Neural progenitor cell (in vitro differentiated cells): ENCODE data around the gene IGFALS. TPM values are rescaled to one million over a fixed set of nuclear protein-coding genes. Genes with fewer than 3 reads are reported as not detected.

Experiments
- DNase-seq: peaks from one replicate; pipeline ENCODE4 v3.0.0-alpha.2; 2016; ENCODE audit warnings: low spot score
- H2AFZ ChIP-seq: fragments of 200-600 bp; sonication (generic); replicated peaks from 2 replicates; pipeline ENCODE4 v1.6.1; 2016; ENCODE audit warnings: antibody characterized with exemption
- H3F3A ChIP-seq: fragments of 200-600 bp; sonication (generic); 2 replicates; pipeline ENCODE4 v1.6.1; 2016; ENCODE audit warnings: antibody characterized with exemption, low read depth
- H3K27ac ChIP-seq: fragments of 200-600 bp; sonication (generic); 2 replicates; pipeline ENCODE4 v1.5.1; 2016; ENCODE audit warnings: mild to moderate bottlenecking
- H3K27me3 ChIP-seq: fragments of 200-600 bp; sonication (generic); 2 replicates; pipeline ENCODE4 v1.6.1; 2016; ENCODE audit warnings: mild to moderate bottlenecking, moderate library complexity
- H3K36me3 ChIP-seq: fragments of 200-600 bp; sonication (generic); 2 replicates; pipeline ENCODE4 v1.5.1; 2016
- H3K4me1 ChIP-seq: fragments of 200-600 bp; sonication (generic); 2 replicates; pipeline ENCODE4 v1.6.1; 2016; ENCODE audit warnings: mixed run types
- H3K4me2 ChIP-seq: fragments of 200-600 bp; sonication (generic); 2 replicates; pipeline ENCODE4 v1.6.1; 2016
- H3K4me3 ChIP-seq: fragments of 200-600 bp; sonication (generic); 2 replicates; pipeline ENCODE4 v1.5.1; 2016
- H3K79me2 ChIP-seq: fragments of 200-600 bp; sonication (generic); 2 replicates; pipeline ENCODE4 v1.6.1; 2016; ENCODE audit warnings: low read depth
- H3K9ac ChIP-seq: fragments of 200-600 bp; sonication (generic); 2 replicates; pipeline ENCODE4 v1.6.1; 2016
- H3K9me3 ChIP-seq: fragments of 200-600 bp; sonication (generic); 2 replicates; pipeline ENCODE4 v1.5.1; 2016; ENCODE audit warnings: low read depth
- H4K20me1 ChIP-seq: fragments of 200-600 bp; sonication (generic); 2 replicates; pipeline ENCODE4 v1.6.1; 2016; ENCODE audit warnings: low read depth
- H3K27ac Mint-ChIP-seq: 3 replicates; pipeline ENCODE4 v1.8.0; 2021; ENCODE audit warnings: mixed read lengths
- H3K27me3 Mint-ChIP-seq: 2 replicates; pipeline ENCODE4 v1.8.0; 2022; ENCODE audit warnings: low read depth, mild to moderate bottlenecking, inconsistent platforms, moderate library complexity, mixed read lengths; ENCODE audit not compliant: insufficient read depth
- H3K36me3 Mint-ChIP-seq: 3 replicates; pipeline ENCODE4 v1.8.0; 2021; ENCODE audit warnings: mixed read lengths
- H3K4me1 Mint-ChIP-seq: 3 replicates; pipeline ENCODE4 v1.8.0; 2021; ENCODE audit warnings: mixed read lengths
- H3K4me3 Mint-ChIP-seq: 3 replicates; pipeline ENCODE4 v1.8.0; 2021; ENCODE audit warnings: mild to moderate bottlenecking, moderate library complexity, mixed read lengths
- H3K9me3 Mint-ChIP-seq: 3 replicates; pipeline ENCODE4 v1.8.0; 2020; ENCODE audit warnings: mixed read lengths
- EZH2 ChIP-seq: fragments of 200-600 bp; sonication (generic); IDR thresholded peaks from 2 replicates; pipeline ENCODE4 v1.6.1; 2017; ENCODE audit warnings: antibody characterized with exemption, mild to moderate bottlenecking, moderate library complexity
- EZH2phosphoT487 ChIP-seq: fragments of 200-600 bp; sonication (generic); IDR thresholded peaks from 2 replicates; pipeline ENCODE4 v1.6.1; 2017; ENCODE audit warnings: antibody characterized with exemption
- total RNA-seq: library from RNA; depleted of rRNA; stranded (reverse); fragments of >200 nt; gene quantifications from 2 replicates; pipeline ENCODE4 v1.2.3, GENCODE V29; 2015; ENCODE audit warnings: low replicate concordance
- TF ChIP-seq, protein P1 (sequence below): fragments of 200-600 bp; sonication (generic); IDR thresholded peaks from 2 replicates; pipeline ENCODE4 v1.5.1; 2017; ENCODE audit warnings: antibody characterized with exemption, mild to moderate bottlenecking

The IGFALS gene
- total RNA-seq, 1 donor from 2014 or later = not detected

- H3K9me3 Mint-ChIP-seq = no peaks in the 10 kb centered on the region
- H3K79me2 ChIP-seq = peaks cover 25% of the 10 kb centered on the region
- H3K4me1 Mint-ChIP-seq = peaks cover 10% of the 10 kb centered on the region
- peaks cover 38% of the 10 kb centered on the region for H4K20me1 ChIP-seq
- H3F3A ChIP-seq = peaks cover 7% of the 10 kb centered on the region
- H3K4me3 Mint-ChIP-seq = peak within 1 kb of the TSS; percentile 97
- H3K27ac Mint-ChIP-seq = no peak within 1 kb of the TSS
- H3K36me3 Mint-ChIP-seq = peaks cover 3% of the 10 kb centered on the region
- H3K9me3 ChIP-seq = no peaks in the 10 kb centered on the region
- H3K27ac ChIP-seq = no peak within 1 kb of the TSS
- H2AFZ ChIP-seq = peak within 1 kb of the TSS; percentile 80
- TF ChIP-seq EZH2 = no peak
- no peak for TF ChIP-seq EZH2phosphoT487
- TF ChIP-seq, protein P1, sequence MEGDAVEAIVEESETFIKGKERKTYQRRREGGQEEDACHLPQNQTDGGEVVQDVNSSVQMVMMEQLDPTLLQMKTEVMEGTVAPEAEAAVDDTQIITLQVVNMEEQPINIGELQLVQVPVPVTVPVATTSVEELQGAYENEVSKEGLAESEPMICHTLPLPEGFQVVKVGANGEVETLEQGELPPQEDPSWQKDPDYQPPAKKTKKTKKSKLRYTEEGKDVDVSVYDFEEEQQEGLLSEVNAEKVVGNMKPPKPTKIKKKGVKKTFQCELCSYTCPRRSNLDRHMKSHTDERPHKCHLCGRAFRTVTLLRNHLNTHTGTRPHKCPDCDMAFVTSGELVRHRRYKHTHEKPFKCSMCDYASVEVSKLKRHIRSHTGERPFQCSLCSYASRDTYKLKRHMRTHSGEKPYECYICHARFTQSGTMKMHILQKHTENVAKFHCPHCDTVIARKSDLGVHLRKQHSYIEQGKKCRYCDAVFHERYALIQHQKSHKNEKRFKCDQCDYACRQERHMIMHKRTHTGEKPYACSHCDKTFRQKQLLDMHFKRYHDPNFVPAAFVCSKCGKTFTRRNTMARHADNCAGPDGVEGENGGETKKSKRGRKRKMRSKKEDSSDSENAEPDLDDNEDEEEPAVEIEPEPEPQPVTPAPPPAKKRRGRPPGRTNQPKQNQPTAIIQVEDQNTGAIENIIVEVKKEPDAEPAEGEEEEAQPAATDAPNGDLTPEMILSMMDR = no peak
- DNase-seq = peak; percentile 54
- H3K27me3 Mint-ChIP-seq = peaks cover 7% of the 10 kb centered on the region
- H3K4me1 ChIP-seq = peaks cover 5% of the 10 kb centered on the region
- H3K4me3 ChIP-seq = peak within 1 kb of the TSS; percentile 83
- no peaks in the 10 kb centered on the region for H3K27me3 ChIP-seq
- peak within 1 kb of the TSS; percentile 95 for H3K4me2 ChIP-seq
- H3K9ac ChIP-seq = peak within 1 kb of the TSS; percentile 59
- no peaks in the 10 kb centered on the region for H3K36me3 ChIP-seq
Observed at GRCh38 chr16:1772362-1772907, 21.1 kb downstream of the IGFALS start, which contains the start of gene EME2. Gene EME2, plus strand, starts transcription at chr16:1772810. Its CDS starts 418 bp downstream, at chr16:1773228.

- H3K4me1 Mint-ChIP-seq = peaks cover 10% of the 10 kb centered on the region
- H3K27me3 Mint-ChIP-seq = peaks cover 7% of the 10 kb centered on the region
- H3K27ac ChIP-seq = no peak overlapping the region
Observed at GRCh38 chr16:1771864-1772361, 21.6 kb downstream of the IGFALS start.

GRCh38 chr16:1771188-1771863 lies 22.2 kb downstream of the IGFALS start, which contains the start of gene NME3:
Gene NME3, minus strand, starts transcription at chr16:1771543. Its CDS starts 9 bp downstream, at chr16:1771534.
- H4K20me1 ChIP-seq = peaks cover 38% of the 10 kb centered on the region
- no peak within 1 kb of the TSS for H3K27ac ChIP-seq
- H3K36me3 Mint-ChIP-seq = peaks cover 3% of the 10 kb centered on the region
- no peaks in the 10 kb centered on the region for H3K36me3 ChIP-seq
- no peak within 1 kb of the TSS for H2AFZ ChIP-seq
- H3K9ac ChIP-seq = no peak within 1 kb of the TSS
- no peaks in the 10 kb centered on the region for H3K9me3 Mint-ChIP-seq
- H3F3A ChIP-seq = peaks cover 7% of the 10 kb centered on the region
- peaks cover 5% of the 10 kb centered on the region for H3K4me1 ChIP-seq
- peaks cover 7% of the 10 kb centered on the region for H3K27me3 Mint-ChIP-seq
- no peaks in the 10 kb centered on the region for H3K9me3 ChIP-seq
- no peak within 1 kb of the TSS for H3K27ac Mint-ChIP-seq
- peak within 1 kb of the TSS; percentile 83 for H3K4me3 ChIP-seq
- DNase-seq = peak; percentile 80
- peak within 1 kb of the TSS; percentile 97 for H3K4me3 Mint-ChIP-seq
- no peak for TF ChIP-seq EZH2
- peak within 1 kb of the TSS; percentile 95 for H3K4me2 ChIP-seq
- peaks cover 25% of the 10 kb centered on the region for H3K79me2 ChIP-seq
- no peaks in the 10 kb centered on the region for H3K27me3 ChIP-seq
- H3K4me1 Mint-ChIP-seq = peaks cover 10% of the 10 kb centered on the region

More at GRCh38 chr16:1771864-1772361, 21.6 kb downstream of the IGFALS start:
- Histone ChIP-seq H3F3A (peaks cover 7% of the 10 kb centered on the region), H3K4me3 (peak overlapping the region; percentile 83), H3K4me2 (peak overlapping the region; percentile 95), H3K4me1 (peaks cover 5% of the 10 kb centered on the region), H2AFZ (no peak overlapping the region), H3K79me2 (peaks cover 25% of the 10 kb centered on the region), H3K9me3 (no peaks in the 10 kb centered on the region), H3K36me3 (no peaks in the 10 kb centered on the region), H4K20me1 (peaks cover 38% of the 10 kb centered on the region), H3K9ac (no peak overlapping the region), H3K27me3 (no peaks in the 10 kb centered on the region)
- DNase-seq = peak; percentile 35
- Mint-ChIP-seq H3K9me3 (no peaks in the 10 kb centered on the region), H3K36me3 (peaks cover 3% of the 10 kb centered on the region), H3K27ac (no peak overlapping the region), H3K4me3 (peak overlapping the region; percentile 97)
- no peak for TF ChIP-seq EZH2phosphoT487
- TF ChIP-seq, protein P1 = no peak
- TF ChIP-seq EZH2 = no peak
